ENCODE measurements around the gene ACOX2. TPM values are rescaled to one million over a fixed set of nuclear protein-coding genes. Genes with fewer than 3 reads are reported as not detected.

The ACOX2 gene
- total and polyA plus RNA-seq, 2 of the 13 experiments (the other 11 are each of a cell fraction or from before 2014, with no cell fraction given), result 42.6 to 98.5 TPM

DNA sequence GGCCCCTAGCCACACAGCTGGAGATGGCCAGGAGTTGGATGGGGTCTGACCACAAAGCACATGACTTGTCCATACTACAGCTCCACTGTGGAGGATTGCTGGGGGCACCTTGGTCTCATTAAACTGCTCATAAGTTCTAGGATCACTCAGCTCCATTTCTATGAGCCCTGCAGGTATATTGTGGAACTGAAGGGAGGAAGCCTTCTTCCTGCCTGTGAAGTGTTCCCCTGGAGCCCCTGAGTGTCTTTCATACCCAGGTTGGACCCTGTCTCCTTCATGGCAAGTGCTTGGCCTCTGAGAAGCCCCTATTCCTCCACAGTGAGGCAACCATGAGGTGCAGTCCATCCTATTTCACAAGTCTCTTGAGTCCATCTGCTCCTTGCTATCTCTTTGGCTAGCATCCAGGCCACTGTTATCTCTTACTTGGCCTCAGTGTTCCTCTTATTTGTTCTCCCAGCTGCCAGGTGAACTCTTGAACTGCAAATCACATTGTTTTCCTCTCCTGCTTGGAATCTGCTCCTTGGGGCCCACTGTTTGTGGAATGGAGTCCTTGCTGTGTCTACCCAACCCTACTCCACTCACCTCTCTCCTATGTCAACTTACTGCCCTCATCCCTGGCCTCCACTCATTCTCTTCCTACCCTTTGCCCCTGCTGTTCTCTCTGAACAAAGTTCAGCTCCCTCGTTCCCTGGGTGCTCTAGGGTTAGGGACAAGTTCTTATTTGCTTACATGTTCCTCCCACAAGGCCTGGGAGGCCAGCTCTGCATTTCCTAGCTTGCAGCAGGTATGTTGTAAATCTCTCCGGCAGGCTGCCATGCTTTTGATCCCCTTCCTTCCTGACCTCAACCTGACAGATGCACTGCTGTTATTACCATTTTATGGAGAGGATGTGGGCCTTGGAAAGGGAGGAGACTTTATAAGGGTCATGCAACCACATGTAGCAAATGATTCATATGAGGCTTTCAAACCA, 1.2 kb downstream of the ACOX2 start (continued):
- TF ChIP-seq, protein P1, sequence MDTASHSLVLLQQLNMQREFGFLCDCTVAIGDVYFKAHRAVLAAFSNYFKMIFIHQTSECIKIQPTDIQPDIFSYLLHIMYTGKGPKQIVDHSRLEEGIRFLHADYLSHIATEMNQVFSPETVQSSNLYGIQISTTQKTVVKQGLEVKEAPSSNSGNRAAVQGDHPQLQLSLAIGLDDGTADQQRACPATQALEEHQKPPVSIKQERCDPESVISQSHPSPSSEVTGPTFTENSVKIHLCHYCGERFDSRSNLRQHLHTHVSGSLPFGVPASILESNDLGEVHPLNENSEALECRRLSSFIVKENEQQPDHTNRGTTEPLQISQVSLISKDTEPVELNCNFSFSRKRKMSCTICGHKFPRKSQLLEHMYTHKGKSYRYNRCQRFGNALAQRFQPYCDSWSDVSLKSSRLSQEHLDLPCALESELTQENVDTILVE (CRISPR knock-in tag; IDR thresholded peaks at IDR 0.05), result peak; percentile 41; the same call in 1 of the 2 replicates
- no peak for TF ChIP-seq ZNF251 (CRISPR knock-in tag; IDR thresholded peaks at IDR 0.05)
- TF ChIP-seq PRPF4 (IDR thresholded peaks at IDR 0.05; ENCODE audit: low read depth, low read length, poor library complexity, severe bottlenecking), result no peak
- no peak for TF ChIP-seq CEBPG (CRISPR knock-in tag; IDR thresholded peaks at IDR 0.05)

DNA sequence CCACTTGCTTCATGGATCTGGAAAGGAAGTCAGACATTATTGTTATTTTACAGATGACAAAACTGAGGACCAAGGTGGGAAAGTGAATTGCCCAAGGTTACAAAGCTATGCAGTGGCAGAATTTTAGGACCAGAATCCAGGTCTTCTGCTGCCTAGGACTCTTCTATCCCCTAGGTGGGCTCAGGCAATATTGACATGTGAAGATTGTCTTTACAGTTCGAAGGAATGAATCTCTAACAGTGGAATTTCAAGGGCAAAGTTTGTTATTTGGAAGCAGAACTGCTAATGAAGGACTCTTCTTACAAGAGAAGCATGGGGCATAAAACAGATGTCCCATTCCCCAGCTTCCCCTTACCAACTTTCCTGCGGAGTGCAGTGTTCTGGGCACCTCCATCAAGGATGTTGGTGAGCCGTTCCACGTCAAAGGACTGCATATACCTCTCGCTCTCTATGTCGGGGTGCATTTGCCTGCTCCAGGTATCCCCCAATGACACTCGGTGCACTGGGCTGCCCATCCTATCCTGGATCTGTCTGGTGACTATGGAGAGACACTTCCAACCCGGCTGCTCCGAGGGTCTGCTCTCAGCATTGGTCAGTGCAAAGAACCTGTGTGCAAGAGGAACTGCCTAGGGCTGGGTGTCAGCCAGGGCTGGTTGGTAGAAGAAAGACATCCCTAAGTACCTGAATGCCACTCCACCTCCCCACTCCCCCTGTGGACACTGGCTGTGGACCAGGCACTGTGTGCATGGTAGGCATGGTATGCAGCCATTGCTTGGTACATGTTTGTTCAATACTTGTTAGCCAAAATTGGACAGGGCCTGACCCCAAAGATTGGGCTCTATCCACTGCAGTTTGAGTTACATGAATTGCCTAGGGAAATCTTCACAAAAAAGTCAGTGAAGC, 2.1 kb downstream of the ACOX2 start:
- FAIRE-seq, result no peak
- Histone ChIP-seq H3K79me2 (ENCODE audit: insufficient read depth, low read length) (no peaks in the 10 kb centered on the region), H3K9ac (ENCODE audit: insufficient read depth, low read depth, low read length) (no peak overlapping the region), H2AFZ (ENCODE audit: low read length) (no peak overlapping the region), H3K4me2 (ENCODE audit: low read depth, low read length) (peak overlapping the region; percentile 87; the same call in 1 of the 2 replicates), H3K27me3 (ENCODE audit: control insufficient read depth in 1 of 2, insufficient read depth in 2 of 2, low read length in 2 of 2) (no peaks in the 10 kb centered on the region), H3K9me3 (ENCODE audit: low read length) (no peaks in the 10 kb centered on the region), H3K4me3 (replicated peaks in 1 of 3; ENCODE audit: insufficient read depth in 1 of 3, low read depth in 2 of 3, low read length in 3 of 3) (no peak overlapping the region), H3K4me1 (ENCODE audit: insufficient read depth, low read length) (peaks cover 67% of the 10 kb centered on the region), H3K27ac (ENCODE audit: extremely low read length, insufficient read depth, low read length) (peak overlapping the region; percentile 85), H3K36me3 (replicated peaks in 1 of 2; ENCODE audit: control insufficient read depth in 1 of 2, insufficient read depth in 2 of 2, low read length in 2 of 2) (peaks cover 0 to 33% of the 10 kb centered on the region in 2 experiments; a peak in 3 of 5 replicates), H4K20me1 (ENCODE audit: insufficient read depth, low read length) (no peaks in the 10 kb centered on the region)
- no peak for DNase-seq (ENCODE audit: low spot score)
- 97% methylated on average over 7 of the region's 9 CpGs for WGBS (ENCODE audit: low lambda C conversion rate)
- no TSS peak for BruUV-seq (replicated peaks)
- no peak for ATAC-seq
- POLR2A ChIA-PET, result interaction anchor here (0.8 to 4.5 kb wide), 15 partner anchors 9 to 228 kb away, joined by 3 to 76 read pairs (median 7); partner anchors contain the start of genes HTD2, KCTD6 and RPP14
- intact Hi-C loops (cut with micrococcal nuclease; ENCODE audit: unreplicated experiment), result loop anchor here (5.0 to 10.0 kb wide), 2 partner anchors 113 to 200 kb away; partner anchors contain the start of gene PXK
- in situ Hi-C loops (cut with HindIII; ENCODE audit: extremely low pct_ligation_motif_present, low pct_unique_long_range_greater_than_20kb), result loop anchor here (10.0 kb wide), 1 partner anchor 210 kb away; no protein-coding TSS in a partner anchor
- CTCF ChIA-PET (ENCODE audit: low intra/inter-chr PET ratio, low total read pairs), result no interaction called here
- TF ChIP-seq IRF2 (CRISPR knock-in tag; IDR thresholded peaks at IDR 0.05) (no peak), NFYB (CRISPR knock-in tag; IDR thresholded peaks at IDR 0.05) (no peak), IRX3 (CRISPR knock-in tag; IDR thresholded peaks at IDR 0.05; ENCODE audit: borderline replicate concordance, low read depth) (no peak), TAF1 (CRISPR knock-in tag; IDR thresholded peaks at IDR 0.05) (no peak), ELF4 (CRISPR knock-in tag; IDR thresholded peaks at IDR 0.05; ENCODE audit: borderline replicate concordance) (no peak), ZSCAN31 (CRISPR knock-in tag; IDR thresholded peaks at IDR 0.05; ENCODE audit: low read depth) (no peak), NFE2L1 (CRISPR knock-in tag; IDR thresholded peaks at IDR 0.05; ENCODE audit: borderline replicate concordance) (no peak), JARID2 (CRISPR knock-in tag; IDR thresholded peaks at IDR 0.05; ENCODE audit: insufficient replicate concordance) (no peak)
- TF ChIP-seq, protein P2, sequence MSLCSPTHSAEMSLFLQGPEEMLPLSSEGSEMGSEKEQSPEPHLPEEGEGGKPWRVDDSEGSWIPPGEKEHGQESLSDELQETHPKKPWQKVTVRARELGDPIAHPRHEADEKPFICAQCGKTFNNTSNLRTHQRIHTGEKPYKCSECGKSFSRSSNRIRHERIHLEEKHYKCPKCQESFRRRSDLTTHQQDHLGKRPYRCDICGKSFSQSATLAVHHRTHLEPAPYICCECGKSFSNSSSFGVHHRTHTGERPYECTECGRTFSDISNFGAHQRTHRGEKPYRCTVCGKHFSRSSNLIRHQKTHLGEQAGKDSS (CRISPR knock-in tag; IDR thresholded peaks at IDR 0.05; ENCODE audit: borderline replicate concordance, low read depth), result no peak
- TF ChIP-seq, protein P3, sequence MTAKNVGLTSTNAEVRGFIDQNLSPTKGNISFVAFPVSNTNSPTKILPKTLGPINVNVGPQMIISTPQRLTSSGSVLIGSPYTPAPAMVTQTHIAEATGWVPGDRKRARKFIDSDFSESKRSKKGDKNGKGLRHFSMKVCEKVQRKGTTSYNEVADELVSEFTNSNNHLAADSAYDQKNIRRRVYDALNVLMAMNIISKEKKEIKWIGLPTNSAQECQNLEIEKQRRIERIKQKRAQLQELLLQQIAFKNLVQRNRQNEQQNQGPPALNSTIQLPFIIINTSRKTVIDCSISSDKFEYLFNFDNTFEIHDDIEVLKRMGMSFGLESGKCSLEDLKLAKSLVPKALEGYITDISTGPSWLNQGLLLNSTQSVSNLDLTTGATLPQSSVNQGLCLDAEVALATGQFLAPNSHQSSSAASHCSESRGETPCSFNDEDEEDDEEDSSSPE (CRISPR knock-in tag; IDR thresholded peaks at IDR 0.05), result no peak
- TF ChIP-seq, protein P4, sequence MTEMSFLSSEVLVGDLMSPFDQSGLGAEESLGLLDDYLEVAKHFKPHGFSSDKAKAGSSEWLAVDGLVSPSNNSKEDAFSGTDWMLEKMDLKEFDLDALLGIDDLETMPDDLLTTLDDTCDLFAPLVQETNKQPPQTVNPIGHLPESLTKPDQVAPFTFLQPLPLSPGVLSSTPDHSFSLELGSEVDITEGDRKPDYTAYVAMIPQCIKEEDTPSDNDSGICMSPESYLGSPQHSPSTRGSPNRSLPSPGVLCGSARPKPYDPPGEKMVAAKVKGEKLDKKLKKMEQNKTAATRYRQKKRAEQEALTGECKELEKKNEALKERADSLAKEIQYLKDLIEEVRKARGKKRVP (CRISPR knock-in tag; IDR thresholded peaks at IDR 0.05), result no peak
